ENCODE measurements around the gene LMF1.

Gene LMF1

DNA sequence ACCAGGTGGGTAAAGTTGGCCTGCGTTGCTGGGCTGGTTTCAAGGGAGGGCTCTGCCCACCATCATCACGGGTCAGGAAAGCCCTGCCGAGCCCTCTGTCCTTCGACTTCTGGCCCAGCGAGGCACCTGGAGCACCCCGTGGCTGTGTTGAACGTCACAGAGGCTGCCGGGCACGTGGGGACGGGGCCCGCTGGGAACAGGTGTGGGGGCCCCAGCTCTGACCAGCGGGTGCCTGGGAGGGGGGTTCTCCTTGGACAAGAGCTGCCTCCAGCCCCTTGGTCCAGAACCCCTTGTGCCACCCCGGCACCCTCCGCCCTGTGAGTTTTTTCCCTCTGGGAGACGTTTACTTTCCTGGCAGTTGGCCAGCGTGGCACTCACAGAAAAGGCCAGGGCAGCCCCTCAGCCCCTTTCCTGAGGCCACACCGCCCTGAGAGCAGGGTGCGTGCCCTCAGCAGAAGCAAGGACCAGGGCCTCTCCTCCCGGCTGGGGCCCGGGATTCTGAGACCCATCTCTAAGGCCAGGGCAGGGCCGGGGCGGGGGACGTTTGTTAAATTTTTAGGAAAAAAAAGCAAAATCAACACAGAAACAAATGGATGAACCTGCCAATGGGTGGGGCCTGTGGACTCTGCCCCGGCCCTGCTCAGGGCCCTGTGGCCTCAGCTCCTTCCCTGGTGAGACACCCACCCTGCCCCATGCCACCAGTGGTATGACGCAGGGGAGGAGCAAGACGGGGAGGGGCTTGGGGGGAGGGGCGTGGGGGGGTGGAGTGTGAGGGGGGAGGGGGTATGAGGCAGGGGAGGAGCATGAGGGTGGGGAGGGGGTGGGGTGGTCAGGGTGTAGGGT, 139.0 kb downstream of the LMF1 start:
- in situ Hi-C loops (cut with HindIII; ENCODE audit: low pct_unique_long_range_greater_than_20kb, low sequenced_read_pairs): loop anchor here (10.0 kb wide), 1 partner anchor 313 kb away; no protein-coding TSS in a partner anchor
- no peak for TF ChIP-seq JUND (IDR thresholded peaks at IDR 0.05; ENCODE audit: low read depth)
- no peak for DNase-seq (ENCODE audit: low read depth in 1 of 2, low spot score in 1 of 2)

DNA sequence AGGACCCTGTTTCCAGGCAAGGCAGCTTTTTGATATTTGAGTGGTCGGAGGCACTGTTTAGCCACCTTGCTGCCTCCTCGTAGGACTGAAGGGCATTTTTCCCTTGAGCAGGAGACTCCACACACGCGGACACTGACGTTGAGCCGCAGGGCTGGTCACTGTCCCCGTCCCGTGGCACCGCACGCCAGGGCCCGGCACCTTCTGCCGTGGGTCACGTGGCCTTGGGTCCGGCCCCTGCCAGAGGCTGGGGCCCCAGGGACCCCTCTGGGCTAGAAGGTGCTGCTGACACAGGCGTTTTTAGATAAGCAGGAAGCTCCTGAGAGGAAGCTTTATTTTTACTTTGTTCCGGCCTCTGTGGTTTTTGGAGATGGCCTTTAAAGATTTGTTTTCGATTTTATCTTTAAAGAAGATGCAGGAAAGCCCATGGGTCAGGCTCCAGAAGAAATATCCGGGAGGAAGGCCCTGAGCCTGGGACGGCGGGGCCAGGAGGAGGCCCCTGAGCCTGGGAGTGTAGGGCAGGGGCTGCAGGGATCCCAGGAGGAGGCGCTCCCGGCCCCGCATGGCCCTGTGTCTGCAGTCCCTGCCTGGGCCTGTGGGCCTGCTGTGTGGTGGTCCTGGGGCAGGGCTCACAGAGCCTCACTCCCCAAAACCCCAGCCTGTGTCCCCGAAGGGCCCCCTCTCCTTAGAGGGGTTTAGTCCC, 139.8 kb downstream of the LMF1 start:
- no peak for TF ChIP-seq JUND (IDR thresholded peaks at IDR 0.05; ENCODE audit: low read depth)
- in situ Hi-C loops (cut with HindIII; ENCODE audit: low pct_unique_long_range_greater_than_20kb, low sequenced_read_pairs): loop anchor here (10.0 kb wide), 1 partner anchor 314 kb away; no protein-coding TSS in a partner anchor
- DNase-seq (ENCODE audit: low read depth in 1 of 2, low spot score in 1 of 2): no peak

DNA sequence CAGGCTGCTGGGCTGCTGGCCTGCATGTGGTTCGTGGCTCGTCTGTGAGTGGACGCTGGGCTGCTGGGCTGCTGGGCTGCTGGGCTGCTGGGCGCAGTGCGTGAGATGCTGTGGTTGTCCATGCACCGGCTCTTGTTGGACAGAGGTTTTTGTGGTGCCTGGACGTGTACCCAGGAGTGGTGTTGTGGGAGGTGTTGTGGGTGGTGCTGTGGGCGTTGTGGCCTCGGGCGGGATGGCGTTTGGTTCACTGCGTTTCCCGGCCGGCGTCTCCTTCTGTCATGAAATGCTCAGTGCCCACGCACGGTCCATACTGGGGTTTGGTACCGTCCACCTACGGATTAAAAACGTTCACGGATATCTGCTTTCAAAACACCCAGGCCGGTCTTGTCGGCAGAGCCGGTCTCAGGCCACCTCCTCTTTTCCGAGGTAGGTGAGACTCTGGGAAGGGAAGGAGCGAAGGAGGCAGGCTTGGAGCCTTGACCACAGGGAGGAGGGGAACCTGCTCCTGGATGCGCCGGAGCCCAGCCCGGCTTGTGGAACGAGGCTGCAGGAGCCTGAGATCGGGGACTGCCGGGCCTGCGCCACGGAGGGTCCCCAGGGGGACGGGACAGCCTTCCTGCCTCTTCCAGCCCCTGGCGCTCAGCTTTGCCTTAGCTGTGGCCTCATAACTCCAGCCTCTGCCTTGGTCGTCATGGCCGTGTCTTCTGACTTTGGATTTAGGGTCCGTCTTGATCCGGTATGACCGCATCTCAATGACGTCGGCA, 140.5 kb downstream of the LMF1 start:
- no peak for DNase-seq (ENCODE audit: low read depth in 1 of 2, low spot score in 1 of 2)
- in situ Hi-C loops (cut with HindIII; ENCODE audit: low pct_unique_long_range_greater_than_20kb, low sequenced_read_pairs): loop anchor here (10.0 kb wide), 1 partner anchor 315 kb away; no protein-coding TSS in a partner anchor
- TF ChIP-seq JUND (IDR thresholded peaks at IDR 0.05; ENCODE audit: low read depth): no peak

DNA sequence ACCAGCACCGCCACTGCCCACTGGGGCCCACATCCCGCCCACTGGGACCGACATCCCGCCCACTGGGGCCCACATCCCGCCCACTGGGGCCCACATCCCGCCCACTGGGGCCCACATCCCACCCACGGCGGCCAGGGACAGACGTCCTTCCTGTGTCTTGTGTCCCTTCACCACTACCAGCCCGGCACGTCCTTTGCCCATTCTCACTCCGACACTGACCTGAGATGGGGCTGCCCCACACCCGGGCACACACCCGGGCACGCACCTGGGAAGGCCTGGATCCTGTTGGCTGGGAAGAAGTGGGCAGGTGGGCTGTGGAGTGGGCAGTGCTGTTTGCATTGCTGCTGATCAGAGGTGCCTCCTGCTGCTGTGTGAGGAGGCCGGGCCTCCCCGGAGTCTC, 141.9 kb downstream of the LMF1 start:
- no peak for DNase-seq (ENCODE audit: low read depth in 1 of 2, low spot score in 1 of 2)
- in situ Hi-C loops (cut with HindIII; ENCODE audit: low pct_unique_long_range_greater_than_20kb, low sequenced_read_pairs): no loop called here
- no peak for TF ChIP-seq JUND (IDR thresholded peaks at IDR 0.05; ENCODE audit: low read depth)

DNA sequence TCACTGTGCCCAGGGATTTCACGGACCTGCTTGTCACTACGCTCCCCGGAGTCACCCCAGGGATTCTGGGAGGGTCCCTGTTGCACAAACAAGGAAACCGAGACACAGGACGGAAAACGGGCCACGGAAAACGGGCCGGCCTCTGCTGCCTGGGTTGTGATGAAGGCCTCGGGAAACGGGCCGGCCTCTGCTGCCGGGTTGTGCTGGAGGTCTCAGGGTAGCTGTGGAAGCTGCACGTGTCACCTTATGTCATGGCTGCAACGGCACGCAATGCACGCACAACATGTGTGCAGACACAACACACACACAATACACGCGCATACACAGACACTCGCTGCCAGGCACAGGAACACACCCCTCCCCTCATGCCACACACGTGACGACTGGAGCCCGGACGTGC, 143.3 kb downstream of the LMF1 start:
- TF ChIP-seq JUND (IDR thresholded peaks at IDR 0.05; ENCODE audit: low read depth): no peak
- no peak for DNase-seq (ENCODE audit: low read depth in 1 of 2, low spot score in 1 of 2)
- in situ Hi-C loops (cut with HindIII; ENCODE audit: low pct_unique_long_range_greater_than_20kb, low sequenced_read_pairs): no loop called here

DNA sequence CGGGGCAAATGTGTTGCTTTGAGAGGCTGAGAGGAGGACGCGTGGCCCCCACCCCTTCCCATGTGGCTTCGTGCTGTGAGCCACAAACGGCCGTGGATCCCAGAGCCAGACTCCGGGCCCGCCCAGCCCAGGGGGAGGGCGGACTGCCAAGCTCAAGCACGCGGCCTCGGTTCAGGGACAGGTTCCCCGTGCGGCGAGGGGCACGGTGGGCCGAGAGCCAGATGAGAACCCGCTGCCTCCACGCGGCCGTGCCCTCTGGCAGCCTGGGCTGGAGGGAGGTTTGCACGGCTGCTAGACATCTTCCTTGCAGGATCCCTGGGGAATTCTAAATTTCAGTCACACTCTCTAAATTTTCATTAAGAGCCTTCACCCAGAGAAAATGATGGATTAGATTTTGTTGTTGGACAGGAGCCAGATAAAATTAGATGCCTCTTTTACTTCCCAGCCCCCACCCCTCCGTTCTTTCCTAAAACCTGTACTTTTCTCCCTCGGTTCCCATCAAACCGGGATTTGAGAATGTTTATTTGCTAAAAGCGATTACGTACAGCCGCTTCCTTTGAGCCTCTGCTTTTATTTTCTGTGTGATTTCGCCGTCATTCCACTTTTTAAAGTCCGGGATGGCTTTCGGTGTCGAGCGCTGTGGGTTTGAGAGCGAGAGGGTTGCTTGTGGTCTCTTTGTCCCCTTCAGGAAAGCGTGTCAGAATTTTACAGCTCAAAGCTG, 145.3 kb downstream of the LMF1 start:
- no peak for DNase-seq (ENCODE audit: low read depth in 1 of 2, low spot score in 1 of 2)
- in situ Hi-C loops (cut with HindIII; ENCODE audit: low pct_unique_long_range_greater_than_20kb, low sequenced_read_pairs): no loop called here
- TF ChIP-seq JUND (IDR thresholded peaks at IDR 0.05; ENCODE audit: low read depth): no peak

DNA sequence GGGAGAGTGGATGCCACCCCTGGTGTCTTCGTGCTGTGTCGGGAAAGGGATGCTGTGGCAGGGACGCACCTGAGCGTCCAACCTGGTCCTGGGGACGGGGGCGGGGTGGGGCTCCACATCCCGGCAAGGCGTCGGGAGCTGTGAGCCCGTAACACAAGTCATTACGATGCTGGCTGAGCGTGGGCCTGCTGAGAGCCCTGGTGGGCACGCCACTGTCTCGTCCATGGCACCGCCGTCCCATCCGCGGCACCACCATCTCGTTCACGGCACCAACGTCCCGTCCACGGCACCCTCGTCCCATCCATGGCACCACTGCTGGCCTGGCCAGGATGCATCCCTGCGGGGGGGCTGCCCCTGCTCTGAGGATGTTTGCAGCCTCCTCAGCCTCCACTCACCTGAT, 146.2 kb downstream of the LMF1 start:
- in situ Hi-C loops (cut with HindIII; ENCODE audit: low pct_unique_long_range_greater_than_20kb, low sequenced_read_pairs): no loop called here
- TF ChIP-seq JUND (IDR thresholded peaks at IDR 0.05; ENCODE audit: low read depth): no peak
- DNase-seq (ENCODE audit: low read depth in 1 of 2, low spot score in 1 of 2): no peak

DNA sequence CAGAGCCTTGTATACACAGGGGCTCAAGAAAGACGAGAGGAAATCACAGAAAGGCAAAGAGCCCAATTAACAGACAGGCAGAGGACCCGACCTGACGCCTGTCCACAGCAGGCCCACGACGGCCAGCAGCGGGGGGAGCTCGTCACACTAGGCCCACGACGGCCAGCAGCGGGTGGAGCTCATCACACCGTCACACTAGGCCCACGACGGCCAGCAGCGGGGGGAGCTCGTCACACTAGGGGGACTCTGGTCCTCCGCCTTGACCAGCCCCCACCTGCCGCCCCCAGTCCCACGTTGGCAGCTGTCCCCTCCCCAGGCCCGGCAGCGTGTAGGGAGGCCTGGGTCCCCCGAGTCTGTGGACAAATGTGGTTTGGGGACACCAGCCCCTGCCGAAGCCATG, 146.6 kb downstream of the LMF1 start:
- in situ Hi-C loops (cut with HindIII; ENCODE audit: low pct_unique_long_range_greater_than_20kb, low sequenced_read_pairs): no loop called here
- DNase-seq (ENCODE audit: low read depth in 1 of 2, low spot score in 1 of 2): no peak
- TF ChIP-seq JUND (IDR thresholded peaks at IDR 0.05; ENCODE audit: low read depth): no peak

DNA sequence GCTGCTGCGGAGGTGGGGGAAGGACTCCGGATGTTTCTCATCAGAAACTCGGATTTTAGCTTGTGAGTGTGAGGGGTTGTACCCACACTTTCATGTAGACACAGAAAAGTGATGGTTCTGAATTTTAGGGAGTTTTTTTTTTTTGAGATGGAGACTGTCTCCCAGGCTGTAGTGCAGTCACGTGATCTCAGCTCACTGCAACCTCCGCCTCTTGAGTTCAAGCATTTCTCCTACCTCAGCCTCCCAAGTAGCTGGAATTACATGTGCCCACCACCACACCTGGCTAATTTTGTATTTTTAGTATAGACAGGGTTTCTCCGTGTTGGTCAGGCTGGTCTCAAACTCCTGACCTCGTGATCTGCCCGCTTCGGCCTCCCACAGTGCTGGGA, 147.9 kb downstream of the LMF1 start:
- in situ Hi-C loops (cut with HindIII; ENCODE audit: low pct_unique_long_range_greater_than_20kb, low sequenced_read_pairs): no loop called here
- no peak for DNase-seq (ENCODE audit: low read depth in 1 of 2, low spot score in 1 of 2)
- no peak for TF ChIP-seq JUND (IDR thresholded peaks at IDR 0.05; ENCODE audit: low read depth)

DNA sequence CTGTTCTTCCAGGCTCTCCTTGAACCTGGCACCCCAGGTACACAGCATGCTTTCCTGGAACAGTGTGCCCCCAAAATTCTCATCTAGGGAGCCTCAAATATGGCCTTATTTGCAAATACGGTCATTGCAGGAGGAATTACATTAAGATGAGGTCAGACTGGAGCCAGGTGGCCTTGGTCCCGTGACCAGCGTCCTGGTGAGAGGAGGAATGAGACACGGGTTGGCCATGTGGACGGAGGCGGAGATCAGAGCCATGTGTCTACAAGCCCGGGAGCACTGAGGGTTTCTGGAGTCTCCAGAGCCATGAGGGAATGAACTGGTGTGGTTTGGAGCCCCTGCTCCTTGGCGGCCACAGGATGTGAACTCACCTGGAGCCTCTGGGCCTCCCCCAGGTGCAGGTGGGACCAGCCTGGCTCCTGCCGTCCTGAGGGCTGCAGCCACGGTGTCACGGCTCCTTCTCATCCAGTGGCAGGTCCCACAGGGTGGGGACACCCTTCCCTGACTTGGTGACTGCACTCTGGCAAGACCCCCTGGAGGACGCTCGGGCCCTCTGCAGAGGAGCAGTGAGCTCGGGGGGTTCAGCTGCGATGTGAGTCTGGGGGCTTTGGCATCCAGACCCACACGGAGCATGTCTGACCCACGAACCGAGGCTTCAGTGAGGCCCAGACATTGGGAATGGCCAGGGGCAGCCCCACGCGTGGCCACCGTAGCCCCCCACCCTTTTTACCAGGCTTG, 148.4 kb downstream of the LMF1 start:
- DNase-seq (ENCODE audit: low read depth in 1 of 2, low spot score in 1 of 2): peak in 1 of 2 experiments; percentile 55
- in situ Hi-C loops (cut with HindIII; ENCODE audit: low pct_unique_long_range_greater_than_20kb, low sequenced_read_pairs): no loop called here
- no peak for TF ChIP-seq JUND (IDR thresholded peaks at IDR 0.05; ENCODE audit: low read depth)

DNA sequence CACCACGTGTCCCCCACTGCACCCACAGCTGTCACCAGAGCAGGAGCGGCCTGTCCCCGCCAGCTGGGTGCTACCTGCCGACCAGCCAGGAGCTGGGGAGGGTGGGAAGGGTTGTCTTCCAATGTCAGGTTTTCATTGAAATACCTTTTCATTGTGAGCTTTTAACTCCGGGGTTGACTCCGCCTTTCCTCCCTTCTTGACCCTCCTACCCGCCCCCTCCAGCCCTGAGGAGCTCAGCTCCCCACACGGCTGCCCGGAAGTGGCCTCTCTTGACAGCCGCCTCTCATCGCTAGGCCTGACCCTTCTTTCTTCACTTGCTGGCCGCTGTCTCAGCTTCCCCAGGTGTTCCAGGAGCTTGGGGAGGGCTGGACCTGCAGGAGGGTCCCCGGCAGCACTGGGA, 149.0 kb downstream of the LMF1 start:
- in situ Hi-C loops (cut with HindIII; ENCODE audit: low pct_unique_long_range_greater_than_20kb, low sequenced_read_pairs): no loop called here
- no peak for DNase-seq (ENCODE audit: low read depth in 1 of 2, low spot score in 1 of 2)
- TF ChIP-seq JUND (IDR thresholded peaks at IDR 0.05; ENCODE audit: low read depth): no peak

Measured in T47D (cell line).